Measurements from ENCODE around the gene TAF12.
"Not testable (repeated sequence)": the region's sequence is repeated elsewhere in the genome, so short reads cannot be mapped to it uniquely, and the experiment has no call there.

Gene TAF12

DNA sequence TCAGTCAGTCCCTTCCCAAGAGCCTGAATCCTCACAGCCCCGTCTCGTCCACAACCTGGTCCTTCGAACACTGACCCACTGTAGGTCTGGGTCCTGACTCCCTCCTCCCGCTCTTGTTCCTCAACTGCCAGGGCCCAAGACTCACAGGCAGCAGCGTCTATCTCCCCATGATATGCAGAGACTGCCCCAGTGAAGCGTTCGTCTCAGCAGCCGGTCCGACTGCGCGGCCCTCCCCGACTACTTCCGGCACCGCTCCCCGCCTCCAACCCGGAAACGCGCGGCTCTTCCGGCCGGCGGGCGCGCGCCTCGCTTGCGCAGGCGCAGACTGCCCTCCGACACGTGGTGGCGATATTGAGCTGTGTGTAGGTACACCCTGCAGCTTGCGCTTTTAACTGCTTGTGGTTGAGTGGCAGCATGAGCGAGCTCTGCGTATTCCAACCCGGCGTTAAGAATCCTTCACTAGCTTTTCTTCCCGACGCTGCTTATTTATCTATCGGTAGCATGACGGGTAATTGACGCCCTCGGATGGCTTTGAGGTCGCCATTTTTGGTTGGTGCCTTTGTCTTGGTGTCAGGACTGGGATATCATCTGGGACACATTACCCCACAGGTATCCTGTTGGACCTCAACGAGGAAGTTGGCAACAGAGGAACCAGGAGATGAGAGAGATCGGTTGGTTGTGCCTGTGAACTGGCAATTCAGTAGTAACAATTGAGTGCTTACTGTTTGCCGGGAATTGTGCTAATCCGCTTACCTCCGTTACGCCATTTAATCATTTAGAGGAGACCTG is at the start of gene TAF12:
Gene TAF12 (minus strand): TSS at position 221 of the 789 bp plus-strand sequence. CDS start 20,986 bp downstream, outside the sequence.
- peak; percentile 87 to 91 for DNase-seq (ENCODE audit: low read depth in 2 of 2)

DNA sequence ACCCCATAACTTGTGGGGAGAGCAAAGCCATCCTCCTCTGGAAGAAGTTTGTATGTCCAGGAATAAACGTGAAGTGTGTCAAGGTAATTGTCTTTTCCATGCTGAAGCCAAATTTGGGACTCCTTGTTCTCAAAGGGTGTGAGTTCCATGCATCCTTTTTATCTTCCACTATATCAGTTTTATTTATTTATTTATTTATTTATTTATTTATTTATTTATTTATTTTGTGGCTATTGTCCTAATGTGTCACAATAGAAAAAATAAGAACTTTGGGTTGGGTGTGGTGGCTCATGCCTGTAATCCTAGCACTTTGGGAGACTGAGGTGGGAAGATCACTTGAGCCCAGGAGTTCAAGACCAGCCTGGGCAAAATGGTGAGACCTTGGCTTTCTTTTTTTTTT is 48.8 kb upstream of the TAF12 start:
- DNase-seq (ENCODE audit: low read depth in 2 of 2), result not testable (repeated sequence)

DNA sequence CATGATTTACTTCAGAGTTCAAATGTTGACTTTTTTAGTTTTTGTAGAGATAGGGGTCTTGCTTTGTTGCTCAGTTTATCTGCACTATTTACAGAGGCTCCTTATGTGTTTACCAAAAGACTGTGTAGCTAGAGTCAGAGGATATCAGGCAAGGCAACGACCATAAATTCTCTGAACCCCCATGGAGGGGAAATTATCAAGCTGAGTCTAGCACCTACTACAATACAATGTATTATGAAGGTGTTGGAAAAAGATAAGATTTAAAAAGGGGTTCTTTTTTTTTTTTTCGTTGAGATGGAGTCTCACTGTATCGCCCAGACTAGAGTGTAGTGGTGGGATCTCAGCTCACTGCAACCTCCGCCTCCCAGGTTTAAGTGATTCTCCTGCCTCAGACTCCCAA is 42.1 kb upstream of the TAF12 start:
- no peak for DNase-seq (ENCODE audit: low read depth in 2 of 2)

DNA sequence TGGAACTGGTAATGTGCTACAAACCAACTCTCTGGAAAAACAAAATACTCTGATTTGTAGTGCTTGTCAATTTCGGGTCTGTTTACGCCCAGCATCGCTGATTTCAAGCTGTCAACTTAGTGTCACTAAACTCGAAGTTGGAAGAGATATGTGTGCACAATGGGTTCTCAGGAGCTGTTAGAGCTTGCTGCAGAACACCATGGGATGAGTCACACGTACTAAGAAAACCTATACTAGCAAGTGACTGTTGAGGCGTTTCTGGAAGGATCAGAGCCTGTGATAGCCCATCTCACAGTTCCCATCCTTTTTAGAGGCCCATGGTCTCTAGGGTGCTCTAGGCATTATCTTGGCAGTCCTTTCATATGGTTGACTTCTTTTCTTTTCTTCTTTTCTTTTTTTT is 40.0 kb upstream of the TAF12 start:
- DNase-seq (ENCODE audit: low read depth in 2 of 2), result no peak

- no peak for DNase-seq (ENCODE audit: low read depth in 2 of 2)
Measured at GRCh38 chr1:28680151-28680550, 37.3 kb upstream of the TAF12 start.

DNA sequence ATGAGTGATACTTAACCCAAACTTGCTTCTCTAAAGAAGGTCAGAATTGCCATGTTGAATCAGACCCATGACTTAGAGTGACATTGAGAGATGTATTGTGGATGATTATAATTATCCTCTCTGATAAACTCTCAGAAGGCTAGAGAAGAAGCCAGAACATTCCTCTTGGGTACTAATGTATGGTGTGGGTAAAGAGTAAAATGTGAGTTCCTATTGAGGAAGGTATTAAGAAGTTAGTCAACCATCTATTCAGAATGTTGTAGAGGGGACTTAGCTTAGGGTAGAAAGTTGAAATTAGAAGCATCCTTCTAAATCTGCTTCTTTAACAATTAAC is 33.0 kb upstream of the TAF12 start:
- DNase-seq (ENCODE audit: low read depth in 2 of 2), result no peak

GRCh38 chr1:28672971-28673370 is 30.1 kb upstream of the TAF12 start:
- DNase-seq (ENCODE audit: low read depth in 2 of 2), result not testable (repeated sequence)

- no peak for DNase-seq (ENCODE audit: low read depth in 2 of 2)
Measured at GRCh38 chr1:28671254-28671780, 28.4 kb upstream of the TAF12 start.

DNA sequence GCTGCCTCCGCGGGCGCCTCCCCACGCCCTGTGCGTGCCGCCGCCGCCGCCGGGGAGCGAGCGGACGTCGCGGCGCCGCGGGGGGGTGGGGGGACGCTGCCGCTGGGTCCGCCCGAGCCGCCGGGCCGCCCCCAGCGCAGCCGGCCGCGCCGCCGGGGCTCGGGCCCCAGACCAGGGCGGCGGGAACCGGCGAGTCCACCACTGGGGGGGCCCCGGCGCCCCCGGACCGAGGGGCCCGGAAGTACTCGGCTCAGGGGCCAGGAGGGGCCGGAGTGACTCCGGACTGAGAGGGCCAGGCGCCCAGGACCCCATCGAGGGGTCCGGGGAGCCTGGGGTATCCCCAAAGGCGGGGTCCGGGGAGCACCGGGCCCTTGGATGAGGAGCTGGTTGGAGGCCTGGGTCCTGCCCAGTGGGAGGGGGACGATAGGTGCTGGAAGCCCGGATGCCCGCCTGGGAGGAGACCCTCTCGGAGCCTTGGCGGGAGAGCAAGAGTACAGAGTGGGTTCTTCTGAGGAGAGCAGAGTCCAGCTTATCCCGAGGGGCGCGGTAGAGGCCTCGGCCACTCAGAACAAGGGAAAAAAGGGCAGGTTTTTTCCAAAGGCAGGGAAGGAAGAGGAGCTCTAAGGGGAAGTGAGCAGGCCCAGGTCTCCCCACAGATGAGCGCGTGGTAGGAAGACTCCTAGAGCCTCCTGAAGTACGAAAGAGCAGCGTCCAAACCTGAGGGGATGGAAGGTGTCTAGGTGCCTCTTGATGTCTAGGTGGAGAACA is 26.3 kb upstream of the TAF12 start:
- peak in 1 of 2 donors; percentile 32 for DNase-seq (ENCODE audit: low read depth in 2 of 2)

GRCh38 chr1:28668191-28668955 is 25.5 kb upstream of the TAF12 start, which contains the start of gene GMEB1:
TSS of gene GMEB1 (plus strand) at chr1:28668784. CDS start at chr1:28683613, 14,829 bp downstream.
- peak; percentile 84 to 89 for DNase-seq (ENCODE audit: low read depth in 2 of 2)

- no peak for DNase-seq (ENCODE audit: low read depth in 2 of 2)
Measured at GRCh38 chr1:28666806-28667205, 23.9 kb upstream of the TAF12 start.

GRCh38 chr1:28663871-28664470 is 21.1 kb upstream of the TAF12 start:
- DNase-seq (ENCODE audit: low read depth in 2 of 2), result no peak

- no peak for DNase-seq (ENCODE audit: low read depth in 2 of 2)
Measured at GRCh38 chr1:28656335-28656734, 13.5 kb upstream of the TAF12 start.

DNA sequence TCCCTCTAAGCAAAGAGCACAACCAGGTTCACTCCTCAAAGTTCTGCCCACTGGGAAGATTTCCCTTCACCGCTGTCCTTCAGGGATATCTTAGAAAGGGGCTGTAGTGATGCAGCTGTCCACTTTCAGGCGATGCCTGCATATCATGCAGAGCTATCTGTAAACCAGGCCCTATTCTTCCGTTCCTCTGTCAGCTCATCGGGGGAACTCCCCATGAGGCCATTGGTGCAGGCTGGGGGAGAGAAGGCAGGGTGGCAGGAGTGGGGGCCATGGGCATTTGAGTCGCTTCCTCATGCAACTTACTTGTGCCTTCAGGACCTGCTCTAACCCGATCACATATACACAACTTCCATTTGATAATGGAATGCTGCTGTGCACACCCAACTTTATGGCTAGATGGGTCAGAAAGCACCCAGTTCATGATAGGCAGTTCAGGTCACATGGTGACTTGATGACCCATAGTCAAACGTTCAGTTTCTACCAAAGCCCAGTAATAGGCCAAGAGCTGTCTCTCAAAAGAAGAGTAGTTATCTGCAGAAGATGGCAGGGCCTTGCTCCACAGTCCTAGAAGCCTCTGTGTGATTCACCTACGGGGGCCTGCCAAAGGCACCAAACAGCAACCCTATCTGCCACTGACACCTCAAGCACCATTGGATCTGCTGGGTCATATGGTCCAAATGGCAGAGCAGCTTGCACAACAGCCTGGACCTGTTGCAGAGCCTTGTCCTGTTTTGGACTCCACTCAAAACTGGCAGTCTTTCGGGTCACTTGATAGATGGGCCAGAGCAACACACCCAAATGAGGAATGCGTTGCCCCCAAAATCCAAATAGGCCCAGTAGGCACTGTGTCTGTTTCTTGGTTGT is 12.8 kb upstream of the TAF12 start:
- DNase-seq (ENCODE audit: low read depth in 2 of 2), result not testable (repeated sequence)

DNA sequence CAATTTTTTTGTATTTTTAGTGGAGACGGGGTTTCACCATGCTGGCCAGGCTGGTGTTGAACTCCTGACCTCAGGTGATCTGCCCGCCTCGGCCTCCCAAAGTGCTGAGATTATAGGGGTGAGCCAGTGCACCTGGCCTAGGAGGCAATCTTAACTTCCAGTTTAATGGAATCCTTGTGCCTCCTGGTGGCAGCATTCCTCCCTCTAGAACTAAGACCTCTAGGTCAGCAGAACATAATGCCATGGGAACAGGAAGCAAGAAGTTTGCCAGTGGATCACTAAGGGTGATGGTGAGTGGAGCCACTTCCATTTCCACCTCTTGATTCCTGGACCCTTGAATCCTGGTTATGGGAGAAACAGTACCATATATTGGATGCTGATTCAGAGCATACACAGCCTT is 11.0 kb upstream of the TAF12 start:
- not testable (repeated sequence) for DNase-seq (ENCODE audit: low read depth in 2 of 2)

- not testable (repeated sequence) for DNase-seq (ENCODE audit: low read depth in 2 of 2)
Measured at GRCh38 chr1:28653063-28653462, 10.2 kb upstream of the TAF12 start.

- DNase-seq (ENCODE audit: low read depth in 2 of 2), result peak; percentile 75 to 77
Measured at GRCh38 chr1:28648474-28649198, 5.8 kb upstream of the TAF12 start, which contains the start of gene RNU11. TSS of gene RNU11 (plus strand) at chr1:28648600.

- peak; percentile 83 to 86 for DNase-seq (ENCODE audit: low read depth in 2 of 2)
Measured at GRCh38 chr1:28648008-28648473, 5.2 kb upstream of the TAF12 start.

GRCh38 chr1:28646040-28646439 is 3.2 kb upstream of the TAF12 start:
- no peak for DNase-seq (ENCODE audit: low read depth in 2 of 2)

GRCh38 chr1:28645406-28645805 is 2.5 kb upstream of the TAF12 start:
- not testable (repeated sequence) for DNase-seq (ENCODE audit: low read depth in 2 of 2)

All from stimulated activated CD8-positive, alpha-beta memory T cell treated with anti-CD3 and anti-CD28 coated beads, Interleukin-15, amount 100 ng/mL, for 48 hours (primary cell).